GM12878 (cell line): ENCODE results near the gene NEK1. TPM values are rescaled to one million over a fixed set of nuclear protein-coding genes. Genes with fewer than 3 reads are reported as not detected.

Experiments
- ATAC-seq: fragments of 200-7000 bp; cut with Tn5 transposase; 3 replicates; pipeline ENCODE4 v1.9.1; 2020; ENCODE audit warnings: mild to moderate bottlenecking, moderate library complexity
- BruUV-seq: library from RNA; stranded (reverse); fragments of 400-500 nt; replicated peaks from 2 replicates; lab custom pipeline; 2021; lab: Mats Ljungman, UMichigan
- CTCF ChIA-PET: fragments of 300-600 bp; sonication (Branson Sonifier 250); formaldehyde crosslinking; extraction: SDS; loops from one replicate; lab custom pipeline; 2021; ENCODE audit warnings: inconsistent platforms; lab: Yijun Ruan, JAX
- POLR2A ChIA-PET: fragments of 350-600 bp; formaldehyde crosslinking; extraction: SDS; loops from one replicate; lab custom pipeline; 2021; ENCODE audit warnings: inconsistent platforms; lab: Charles Lee
- RAD21 ChIA-PET: fragments of 300-600 bp; sonication (Branson Sonifier 250); formaldehyde crosslinking; loops from one replicate; lab custom pipeline; 2023; ENCODE audit warnings: antibody characterized with exemption; ENCODE audit not compliant: unreplicated experiment; lab: Charles Lee
- SMC1A ChIA-PET: fragments of 300-600 bp; sonication (Branson Sonifier 250); formaldehyde crosslinking; loops from one replicate; lab custom pipeline; 2023; ENCODE audit not compliant: unreplicated experiment, uncharacterized antibody; lab: Charles Lee
- DNase-seq: peaks from one replicate; pipeline ENCODE4 v3.0.0-alpha.2; 2011; ENCODE audit warnings: low read depth, low spot score
- FAIRE-seq: peaks from 3 replicates; lab custom pipeline; 2011; peaks lifted over from hg19 to GRCh38; lab: Jason Lieb, UNC
- H2AFZ ChIP-seq: 2 replicates; pipeline ENCODE4 v1.6.0; 2011; ENCODE audit warnings: low read depth, low read length, control low read depth; ENCODE audit not compliant: control insufficient read depth
- H3K27ac ChIP-seq: 2 replicates; pipeline ENCODE4 v1.5.1; 2011; ENCODE audit warnings: control low read depth; ENCODE audit not compliant: control insufficient read depth, insufficient read depth
- H3K27me3 ChIP-seq, 2 experiments: replicated peaks in 1 of 2; 2 replicates each; pipeline versions ENCODE4 v1.6.0 to v1.6.1; 2011; ENCODE audit warnings: low read length in 1 of 2; ENCODE audit not compliant: control insufficient read depth in 2 of 2, insufficient read depth in 2 of 2
- H3K36me3 ChIP-seq, 2 experiments: 2 replicates each; pipeline ENCODE4 v1.5.1; 2011; ENCODE audit warnings: low read length in 1 of 2; ENCODE audit not compliant: control insufficient read depth in 2 of 2, insufficient read depth in 2 of 2
- H3K4me1 ChIP-seq: 2 replicates; pipeline ENCODE4 v1.6.1; 2011; ENCODE audit warnings: mild to moderate bottlenecking, low read length, moderate library complexity, mixed read lengths; ENCODE audit not compliant: control insufficient read depth, insufficient read depth
- H3K4me2 ChIP-seq: 2 replicates; pipeline ENCODE4 v1.6.0; 2011; ENCODE audit warnings: control low read depth; ENCODE audit not compliant: control insufficient read depth, insufficient read depth
- H3K4me3 ChIP-seq: fragments of 200-600 bp; sonication (generic); 2 replicates; pipeline ENCODE4 v1.5.1; 2016
- H3K79me2 ChIP-seq: 2 replicates; pipeline ENCODE4 v1.6.0; 2011; ENCODE audit warnings: low read length; ENCODE audit not compliant: control insufficient read depth, insufficient read depth
- H3K9ac ChIP-seq: 2 replicates; pipeline ENCODE4 v1.8.0; 2011; ENCODE audit warnings: low read length, control low read depth, mixed read lengths; ENCODE audit not compliant: control insufficient read depth, insufficient read depth
- H3K9me3 ChIP-seq: replicated peaks from 3 replicates; pipeline ENCODE4 v1.5.1; 2011; ENCODE audit warnings: mild to moderate bottlenecking, low read length; ENCODE audit not compliant: control insufficient read depth, insufficient read depth
- H4K20me1 ChIP-seq: 2 replicates; pipeline ENCODE4 v1.6.0; 2011; ENCODE audit not compliant: control insufficient read depth, insufficient read depth
- BCL11A ChIP-seq: IDR thresholded peaks from 2 replicates; pipeline ENCODE4 v1.6.1; 2011; ENCODE audit warnings: low read depth, low read length
- CBX3 ChIP-seq: fragments of 200-600 bp; sonication (generic); IDR thresholded peaks from 2 replicates; pipeline ENCODE4 v1.6.1; 2016; ENCODE audit warnings: low read depth, borderline replicate concordance
- CREB1 ChIP-seq: IDR thresholded peaks from 2 replicates; pipeline ENCODE4 v1.6.1; 2012; ENCODE audit warnings: low read depth, mild to moderate bottlenecking, inconsistent platforms
- CREM ChIP-seq: IDR thresholded peaks from 2 replicates; pipeline ENCODE4 v1.6.1; 2014; ENCODE audit warnings: antibody characterized with exemption, low read depth
- GATAD2B ChIP-seq: fragments of 450-650 bp; conservative IDR thresholded peaks from 2 replicates; pipeline ENCODE4 v1.6.1; 2017; ENCODE audit warnings: low read depth, mild to moderate bottlenecking, moderate library complexity
- IKZF2 ChIP-seq, 2 experiments: fragments of 450-650 bp; IDR thresholded peaks; 2 replicates each; pipeline ENCODE4 v1.6.1; 2017; ENCODE audit warnings: mild to moderate bottlenecking in 2 of 2, moderate library complexity in 2 of 2
- JUNB ChIP-seq: IDR thresholded peaks from 2 replicates; pipeline ENCODE4 v1.6.1; 2016; ENCODE audit warnings: antibody characterized with exemption, mild to moderate bottlenecking
- JUND ChIP-seq: IDR thresholded peaks from 2 replicates; pipeline ENCODE4 v1.6.1; 2012; ENCODE audit warnings: low read depth, mild to moderate bottlenecking, low read length, improper control_type of control experiment, moderate library complexity
- KAT2A ChIP-seq: conservative IDR thresholded peaks from 2 replicates; pipeline ENCODE4 v1.6.1; 2011; ENCODE audit warnings: low read depth, low read length; ENCODE audit not compliant: control insufficient read depth
- NRF1 ChIP-seq: conservative IDR thresholded peaks from 2 replicates; pipeline ENCODE4 v1.6.1; 2011; ENCODE audit warnings: mild to moderate bottlenecking, low read depth, low read length, improper control_type of control experiment
- POLR2AphosphoS2 ChIP-seq: IDR thresholded peaks from 2 replicates; pipeline ENCODE4 v1.6.1; 2011; ENCODE audit warnings: low read depth, mild to moderate bottlenecking, low read length, improper control_type of control experiment, moderate library complexity
- POU2F2 ChIP-seq: IDR thresholded peaks from 3 replicates; pipeline ENCODE4 v1.6.1; 2011; ENCODE audit warnings: low read depth, mild to moderate bottlenecking, low read length, borderline replicate concordance
- RAD21 ChIP-seq: IDR thresholded peaks from 2 replicates; pipeline ENCODE4 v1.6.1; 2011; ENCODE audit warnings: mild to moderate bottlenecking, low read depth, low read length, moderate library complexity; ENCODE audit not compliant: insufficient read depth
- RUNX3 ChIP-seq: IDR thresholded peaks from 2 replicates; pipeline ENCODE4 v1.6.1; 2012; ENCODE audit warnings: low read length, inconsistent platforms
- SMAD5 ChIP-seq: IDR thresholded peaks from 2 replicates; pipeline ENCODE4 v1.6.1; 2016; ENCODE audit warnings: antibody characterized with exemption, low read depth
- SP1 ChIP-seq: IDR thresholded peaks from one replicate; pipeline ENCODE4 v1.6.1; 2011; ENCODE audit warnings: low read depth, low read length
- STAT1 ChIP-seq: fragments of 450-650 bp; conservative IDR thresholded peaks from 2 replicates; pipeline ENCODE4 v1.6.1; 2014; ENCODE audit warnings: antibody characterized with exemption, mild to moderate bottlenecking
- ZSCAN29 ChIP-seq: fragments of 450-650 bp; IDR thresholded peaks from 2 replicates; pipeline ENCODE4 v1.6.1; 2017; ENCODE audit warnings: mild to moderate bottlenecking, moderate library complexity
- in situ Hi-C: fragments of 300-500 bp; cut with MboI; formaldehyde crosslinking; loops from 9 replicates; pipeline ENCODE4 v1.14.3; 2018; ENCODE audit warnings: mixed read lengths
- intact Hi-C: fragments of 100-400 bp; cut with micrococcal nuclease; formaldehyde crosslinking; loops from one replicate; pipeline ENCODE4 v1.14.2; 2022; ENCODE audit not compliant: unreplicated experiment
- polyA plus RNA-seq, 11 experiments: library from polyadenylated mRNA; depleted of rRNA in 4 of 11; unstranded in 6 of 11; stranded (reverse) in 5 of 11; fragments of >200 nt; fragmentation: Nextera tagmentation in 4 of 11; fragmentation: Illumina TruSeq in 1 of 11; extraction: Ambion mirVana in 4 of 11; extraction: Trizol in 1 of 11; gene quantifications; 1 replicate in 1 of 11; 2 replicates in 10 of 11; pipeline versions ENCODE4 v1.2.1 to v1.2.3, GENCODE V29; 2011 to 2016; ENCODE audit warnings: inconsistent platforms in 2 of 11, missing spikeins in 2 of 11, low read depth in 1 of 11
- total RNA-seq, 4 experiments: library from RNA; depleted of rRNA in 3 of 4; stranded (reverse); fragments of >200 nt in 3 of 4; fragmentation: Illumina TruSeq in 1 of 4; extraction: Trizol in 1 of 4; gene quantifications; 2 replicates each; pipeline versions ENCODE4 v1.2.1 to v1.2.3, GENCODE V29; 2013 to 2021
- TF ChIP-seq, protein P1 (sequence below): fragments of 450-650 bp; IDR thresholded peaks from 2 replicates; pipeline ENCODE4 v1.6.1; 2016; ENCODE audit warnings: mild to moderate bottlenecking, moderate library complexity, borderline replicate concordance
- TF ChIP-seq, protein P2 (sequence below): fragments of 450-650 bp; formaldehyde crosslinking; IDR thresholded peaks from 2 replicates; pipeline ENCODE4 v1.4.0; 2022; ENCODE audit warnings: mild to moderate bottlenecking, moderate library complexity

The NEK1 gene
- total and polyA plus RNA-seq, 10 of the 15 experiments (the other 5 are each of a cell fraction or from before 2014, with no cell fraction given) = 4.9 to 16.1 (median 7.5) TPM

DNA sequence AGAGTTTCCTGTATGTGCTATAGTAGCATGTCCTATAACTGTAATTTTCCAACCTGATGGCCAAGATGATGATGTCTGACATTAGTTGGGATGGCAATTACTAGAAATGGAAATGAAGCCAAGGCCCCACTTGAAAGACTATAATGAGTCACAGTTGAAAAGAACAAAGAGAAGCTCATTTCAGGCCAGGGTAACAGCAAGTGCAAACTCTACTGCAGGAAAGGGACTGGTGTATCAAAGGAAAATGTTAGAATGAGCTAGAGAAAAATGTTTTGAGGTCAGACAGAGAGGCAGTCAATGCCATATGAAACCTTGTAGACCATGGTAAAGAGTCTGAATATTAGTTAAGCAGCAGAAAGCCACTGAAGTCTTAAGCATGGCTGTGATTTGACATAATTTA is 195.4 kb downstream of the NEK1 start:
- RAD21 ChIA-PET = interaction anchor here (0.6 to 3.2 kb wide), 9 partner anchors 12 to 147 kb away, joined by 3 to 47 read pairs (median 7); partner anchors contain the start of gene SH3RF1
- TF ChIP-seq JUNB = peak; percentile 83
- TF ChIP-seq KAT2A = no peak
- no peak for TF ChIP-seq POLR2AphosphoS2
- TF ChIP-seq SMAD5 = no peak
- TF ChIP-seq POU2F2 = no peak
- TF ChIP-seq CREM = peak; percentile 64; the same call in 1 of the 2 replicates
- TF ChIP-seq, protein P1, sequence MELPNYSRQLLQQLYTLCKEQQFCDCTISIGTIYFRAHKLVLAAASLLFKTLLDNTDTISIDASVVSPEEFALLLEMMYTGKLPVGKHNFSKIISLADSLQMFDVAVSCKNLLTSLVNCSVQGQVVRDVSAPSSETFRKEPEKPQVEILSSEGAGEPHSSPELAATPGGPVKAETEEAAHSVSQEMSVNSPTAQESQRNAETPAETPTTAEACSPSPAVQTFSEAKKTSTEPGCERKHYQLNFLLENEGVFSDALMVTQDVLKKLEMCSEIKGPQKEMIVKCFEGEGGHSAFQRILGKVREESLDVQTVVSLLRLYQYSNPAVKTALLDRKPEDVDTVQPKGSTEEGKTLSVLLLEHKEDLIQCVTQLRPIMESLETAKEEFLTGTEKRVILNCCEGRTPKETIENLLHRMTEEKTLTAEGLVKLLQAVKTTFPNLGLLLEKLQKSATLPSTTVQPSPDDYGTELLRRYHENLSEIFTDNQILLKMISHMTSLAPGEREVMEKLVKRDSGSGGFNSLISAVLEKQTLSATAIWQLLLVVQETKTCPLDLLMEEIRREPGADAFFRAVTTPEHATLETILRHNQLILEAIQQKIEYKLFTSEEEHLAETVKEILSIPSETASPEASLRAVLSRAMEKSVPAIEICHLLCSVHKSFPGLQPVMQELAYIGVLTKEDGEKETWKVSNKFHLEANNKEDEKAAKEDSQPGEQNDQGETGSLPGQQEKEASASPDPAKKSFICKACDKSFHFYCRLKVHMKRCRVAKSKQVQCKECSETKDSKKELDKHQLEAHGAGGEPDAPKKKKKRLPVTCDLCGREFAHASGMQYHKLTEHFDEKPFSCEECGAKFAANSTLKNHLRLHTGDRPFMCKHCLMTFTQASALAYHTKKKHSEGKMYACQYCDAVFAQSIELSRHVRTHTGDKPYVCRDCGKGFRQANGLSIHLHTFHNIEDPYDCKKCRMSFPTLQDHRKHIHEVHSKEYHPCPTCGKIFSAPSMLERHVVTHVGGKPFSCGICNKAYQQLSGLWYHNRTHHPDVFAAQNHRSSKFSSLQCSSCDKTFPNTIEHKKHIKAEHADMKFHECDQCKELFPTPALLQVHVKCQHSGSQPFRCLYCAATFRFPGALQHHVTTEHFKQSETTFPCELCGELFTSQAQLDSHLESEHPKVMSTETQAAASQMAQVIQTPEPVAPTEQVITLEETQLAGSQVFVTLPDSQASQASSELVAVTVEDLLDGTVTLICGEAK = no peak
- peak; percentile 18; the same call in 1 of the 2 replicates for TF ChIP-seq BCL11A
- TF ChIP-seq CREB1 = peak; percentile 46; the same call in 1 of the 2 replicates
- TF ChIP-seq RUNX3 = peak; percentile 69
- no peak for TF ChIP-seq SP1
- no peak for TF ChIP-seq JUND
- no peak for TF ChIP-seq STAT1
- TF ChIP-seq IKZF2 (IDR thresholded peaks at IDR 0.05) = peak; percentile 57 to 63; a peak in 3 of 4 replicates
- no peak for TF ChIP-seq NRF1
- TF ChIP-seq CBX3 = no peak
- TF ChIP-seq, protein P2, sequence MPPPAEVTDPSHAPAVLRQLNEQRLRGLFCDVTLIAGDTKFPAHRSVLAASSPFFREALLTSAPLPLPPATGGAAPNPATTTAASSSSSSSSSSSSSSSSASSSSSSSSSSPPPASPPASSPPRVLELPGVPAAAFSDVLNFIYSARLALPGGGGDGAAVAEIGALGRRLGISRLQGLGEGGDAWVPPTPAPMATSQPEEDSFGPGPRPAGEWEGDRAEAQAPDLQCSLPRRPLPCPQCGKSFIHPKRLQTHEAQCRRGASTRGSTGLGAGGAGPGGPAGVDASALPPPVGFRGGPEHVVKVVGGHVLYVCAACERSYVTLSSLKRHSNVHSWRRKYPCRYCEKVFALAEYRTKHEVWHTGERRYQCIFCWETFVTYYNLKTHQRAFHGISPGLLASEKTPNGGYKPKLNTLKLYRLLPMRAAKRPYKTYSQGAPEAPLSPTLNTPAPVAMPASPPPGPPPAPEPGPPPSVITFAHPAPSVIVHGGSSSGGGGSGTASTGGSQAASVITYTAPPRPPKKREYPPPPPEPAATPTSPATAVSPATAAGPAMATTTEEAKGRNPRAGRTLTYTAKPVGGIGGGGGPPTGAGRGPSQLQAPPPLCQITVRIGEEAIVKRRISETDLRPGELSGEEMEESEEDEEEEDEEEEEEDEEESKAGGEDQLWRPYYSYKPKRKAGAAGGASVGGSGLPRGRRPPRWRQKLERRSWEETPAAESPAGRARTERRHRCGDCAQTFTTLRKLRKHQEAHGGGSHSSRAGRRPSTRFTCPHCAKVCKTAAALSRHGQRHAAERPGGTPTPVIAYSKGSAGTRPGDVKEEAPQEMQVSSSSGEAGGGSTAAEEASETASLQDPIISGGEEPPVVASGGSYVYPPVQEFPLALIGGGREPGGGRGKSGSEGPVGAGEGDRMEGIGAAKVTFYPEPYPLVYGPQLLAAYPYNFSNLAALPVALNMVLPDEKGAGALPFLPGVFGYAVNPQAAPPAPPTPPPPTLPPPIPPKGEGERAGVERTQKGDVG (CRISPR knock-in tag) = no peak
- 0 out of 2 replicates have a peak, but pooled peaks have one; percentile 8 for TF ChIP-seq RAD21
- TF ChIP-seq ZSCAN29 = peak; percentile 24; the same call in 1 of the 2 replicates
- TF ChIP-seq GATAD2B = no peak

More for the DNA sequence above, 195.4 kb downstream of the NEK1 start:
- DNase-seq (no peak), FAIRE-seq (no peak), ATAC-seq (peak; percentile 90)
- Histone ChIP-seq H3K9ac (no peak overlapping the region), H3K4me2 (no peak overlapping the region; the same call in 1 of the 2 replicates), H3K27me3 (no peaks in the 10 kb centered on the region), H3K27ac (no peak overlapping the region), H3K4me3 (no peak overlapping the region), H3K79me2 (no peaks in the 10 kb centered on the region), H4K20me1 (no peaks in the 10 kb centered on the region), H3K4me1 (peaks cover 3% of the 10 kb centered on the region), H3K36me3 (no peaks in the 10 kb centered on the region), H3K9me3 (no peaks in the 10 kb centered on the region), H2AFZ (no peak overlapping the region)
- intact Hi-C loops (loop anchor here (1.0 kb wide), 1 partner anchor 20 kb away; no protein-coding TSS in a partner anchor), in situ Hi-C loops (no loop called here)
- ChIA-PET POLR2A (interaction anchor here (0.6 to 1.7 kb wide), 6 partner anchors 16 to 276 kb away, joined by 3 to 7 read pairs (median 4); no protein-coding TSS in a partner anchor), CTCF (interaction anchor here (0.6 to 3.4 kb wide), 7 partner anchors 8 to 80 kb away, joined by 3 to 23 read pairs (median 4); no protein-coding TSS in a partner anchor), SMC1A (interaction anchor here (0.6 to 11.9 kb wide), 10 partner anchors 11 to 319 kb away, joined by 3 to 212 read pairs (median 4); partner anchors contain the start of gene SH3RF1)
- no TSS peak for BruUV-seq
